GM18519 (cell line): Measurements from ENCODE around the gene CMTM3.
"Not testable (repeated sequence)": the region's sequence is repeated elsewhere in the genome, so short reads cannot be mapped to it uniquely, and the experiment has no call there.

Experiments used
- ATAC-seq: cut with Tn5 transposase; IDR thresholded peaks from one replicate; pipeline ENCODE4 v1.9.1; 2021; ENCODE audit warnings: mild to moderate bottlenecking, moderate library complexity; ENCODE audit not compliant: unreplicated experiment, low FRiP score

The CMTM3 gene

GRCh38 chr16:66658143-66658859 lies 53.8 kb downstream of the CMTM3 start:
- no peak for ATAC-seq

- no peak for ATAC-seq
Observed at GRCh38 chr16:66658860-66659190, 54.3 kb downstream of the CMTM3 start.

- no peak for ATAC-seq
Observed at GRCh38 chr16:66660422-66661209, 56.1 kb downstream of the CMTM3 start.

GRCh38 chr16:66661210-66661560 lies 56.7 kb downstream of the CMTM3 start:
- ATAC-seq = no peak

GRCh38 chr16:66661671-66662346 lies 57.3 kb downstream of the CMTM3 start:
- not testable (repeated sequence) for ATAC-seq

- no peak for ATAC-seq
Observed at GRCh38 chr16:66662445-66663194, 58.1 kb downstream of the CMTM3 start.
